Lower lobe of right lung (tissue), 2 donors: ENCODE results near the gene SEMA5A. TPM values are rescaled to one million over a fixed set of nuclear protein-coding genes. Genes with fewer than 3 reads are reported as not detected.

ENCODE experiments used
- ATAC-seq, 2 donors: fragments of 200-7000 bp; cut with Tn5 transposase; one replicate each; pipeline ENCODE4 v1.9.1; 2020 to 2022; ENCODE audit warnings: mild to moderate bottlenecking in 2 of 2, moderate library complexity in 2 of 2
- DNase-seq: peaks from one replicate; pipeline ENCODE4 v3.0.0-alpha.2; 2020
- H3K27ac ChIP-seq: fragments of 200-600 bp; one replicate; pipeline ENCODE4 v1.8.0; 2022
- H3K27me3 ChIP-seq: fragments of 200-600 bp; one replicate; pipeline ENCODE4 v1.8.0; 2022; ENCODE audit warnings: low read depth
- H3K36me3 ChIP-seq: fragments of 200-600 bp; one replicate; pipeline ENCODE4 v1.8.0; 2022; ENCODE audit warnings: mild to moderate bottlenecking
- H3K4me1 ChIP-seq: fragments of 200-600 bp; one replicate; pipeline ENCODE4 v1.8.0; 2022
- H3K4me3 ChIP-seq: fragments of 200-600 bp; one replicate; pipeline ENCODE4 v1.8.0; 2022; ENCODE audit warnings: mild to moderate bottlenecking
- H3K9me3 ChIP-seq: fragments of 200-600 bp; one replicate; pipeline ENCODE4 v1.8.0; 2022
- intact Hi-C: fragments of 100-400 bp; cut with DNase I; formaldehyde crosslinking; loops from one replicate; pipeline ENCODE4 v1.11.0; 2022
- total RNA-seq: library from RNA; stranded (reverse); fragmentation: NEBNext Ultra II Directional; extraction: Animal tissue kit (Norgen Biotek cat#: 25700); gene quantifications from one replicate; pipeline ENCODE4 v1.2.1, GENCODE V29; 2021
- TF ChIP-seq, protein P1 (sequence below): fragments of 200-600 bp; IDR thresholded peaks from one replicate; pipeline ENCODE4 v1.8.0; 2022; ENCODE audit warnings: antibody characterized with exemption, mild to moderate bottlenecking
- donor health status: DM: no; HTN: yes; CAD: no; lungs with severe emphysema.

Gene SEMA5A
- total RNA-seq, 1 donor from 2014 or later = 29.3 TPM

DNA sequence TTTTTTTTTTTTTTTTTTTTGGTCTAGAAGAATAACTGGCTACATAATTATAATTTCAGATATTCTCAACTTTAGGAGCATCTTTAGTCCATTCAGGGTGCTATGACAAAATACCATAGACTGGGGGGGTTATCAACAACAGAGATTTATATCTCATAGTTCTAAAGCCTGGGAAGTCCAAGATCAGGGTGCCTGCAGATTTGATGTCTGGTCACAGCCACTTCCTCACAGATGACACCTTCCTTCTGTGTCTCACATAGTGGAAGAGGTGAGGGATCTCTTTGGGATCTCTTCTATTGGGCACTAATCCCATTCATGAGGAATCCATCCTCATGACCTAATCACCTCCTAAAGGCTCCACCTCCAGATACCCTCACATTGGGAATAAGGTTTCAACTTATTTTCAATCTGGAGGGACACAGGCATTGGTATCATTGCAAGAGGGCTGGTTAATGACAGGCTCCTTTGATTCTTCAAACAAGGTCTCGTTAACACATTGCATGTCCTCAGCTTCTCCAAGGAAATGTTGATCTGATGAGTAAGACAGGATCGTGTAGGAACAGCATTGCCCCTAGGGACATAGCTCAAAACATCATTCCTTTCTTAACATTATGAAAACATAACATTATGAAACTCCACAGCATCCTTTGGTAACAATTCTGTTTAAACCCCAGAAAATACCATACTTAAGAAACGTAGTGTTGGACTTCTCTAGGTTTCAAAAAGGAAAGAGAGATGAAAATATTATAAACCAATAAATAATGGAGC, 372.4 kb downstream of the SEMA5A start:
- no peak overlapping the region for H3K27ac ChIP-seq
- TF ChIP-seq, protein P1, sequence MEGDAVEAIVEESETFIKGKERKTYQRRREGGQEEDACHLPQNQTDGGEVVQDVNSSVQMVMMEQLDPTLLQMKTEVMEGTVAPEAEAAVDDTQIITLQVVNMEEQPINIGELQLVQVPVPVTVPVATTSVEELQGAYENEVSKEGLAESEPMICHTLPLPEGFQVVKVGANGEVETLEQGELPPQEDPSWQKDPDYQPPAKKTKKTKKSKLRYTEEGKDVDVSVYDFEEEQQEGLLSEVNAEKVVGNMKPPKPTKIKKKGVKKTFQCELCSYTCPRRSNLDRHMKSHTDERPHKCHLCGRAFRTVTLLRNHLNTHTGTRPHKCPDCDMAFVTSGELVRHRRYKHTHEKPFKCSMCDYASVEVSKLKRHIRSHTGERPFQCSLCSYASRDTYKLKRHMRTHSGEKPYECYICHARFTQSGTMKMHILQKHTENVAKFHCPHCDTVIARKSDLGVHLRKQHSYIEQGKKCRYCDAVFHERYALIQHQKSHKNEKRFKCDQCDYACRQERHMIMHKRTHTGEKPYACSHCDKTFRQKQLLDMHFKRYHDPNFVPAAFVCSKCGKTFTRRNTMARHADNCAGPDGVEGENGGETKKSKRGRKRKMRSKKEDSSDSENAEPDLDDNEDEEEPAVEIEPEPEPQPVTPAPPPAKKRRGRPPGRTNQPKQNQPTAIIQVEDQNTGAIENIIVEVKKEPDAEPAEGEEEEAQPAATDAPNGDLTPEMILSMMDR = no peak
- H3K4me3 ChIP-seq = no peak overlapping the region
- H3K4me1 ChIP-seq = no peaks in the 10 kb centered on the region
- no peaks in the 10 kb centered on the region for H3K27me3 ChIP-seq
- no peaks in the 10 kb centered on the region for H3K36me3 ChIP-seq
- DNase-seq (no peak), ATAC-seq (no peak)
- no peaks in the 10 kb centered on the region for H3K9me3 ChIP-seq
- intact Hi-C loops = no loop called here

DNA sequence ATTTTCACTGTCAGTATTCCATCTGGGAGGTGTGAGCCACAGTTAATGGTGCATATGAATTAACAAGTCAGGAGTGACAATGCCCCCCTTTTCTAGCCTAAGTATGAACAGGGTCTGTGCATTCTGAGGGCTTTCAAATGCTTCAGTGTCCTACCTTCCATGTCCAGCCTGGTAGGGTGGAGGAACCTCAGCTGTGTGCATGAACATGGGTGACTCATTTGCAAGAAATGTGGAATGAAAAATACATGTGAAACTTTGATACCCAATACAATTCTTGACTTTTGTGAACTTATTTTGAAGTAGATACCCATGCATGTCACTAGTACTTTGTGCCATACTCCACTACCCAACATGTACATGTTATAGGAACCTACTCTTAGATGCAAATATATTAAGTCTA, 375.8 kb downstream of the SEMA5A start:
- no peaks in the 10 kb centered on the region for H3K27me3 ChIP-seq
- DNase-seq (no peak), ATAC-seq (no peak)
- intact Hi-C loops = no loop called here
- no peaks in the 10 kb centered on the region for H3K36me3 ChIP-seq
- no peaks in the 10 kb centered on the region for H3K9me3 ChIP-seq
- no peak overlapping the region for H3K27ac ChIP-seq
- TF ChIP-seq, protein P1 = no peak
- no peaks in the 10 kb centered on the region for H3K4me1 ChIP-seq
- no peak overlapping the region for H3K4me3 ChIP-seq

DNA sequence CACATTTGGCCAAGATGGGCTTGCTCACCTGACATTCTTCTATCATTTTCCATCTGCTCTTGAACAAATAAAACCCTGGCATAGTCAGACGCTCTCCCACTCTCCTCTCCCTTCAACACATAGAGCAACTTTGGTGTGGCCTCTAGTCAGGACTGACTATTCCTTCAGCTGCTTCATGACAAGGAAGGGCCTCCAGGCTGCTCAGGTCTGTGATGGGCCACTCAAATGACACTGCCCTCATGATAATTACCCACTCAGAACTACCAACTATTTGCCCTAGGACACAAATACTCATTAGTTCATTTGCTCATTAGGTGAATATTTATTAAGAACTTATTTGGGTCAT, 376.3 kb downstream of the SEMA5A start:
- H3K27ac ChIP-seq = no peak overlapping the region
- no peaks in the 10 kb centered on the region for H3K9me3 ChIP-seq
- ATAC-seq (peak in 1 of 2 donors; percentile 13), DNase-seq (no peak)
- no peaks in the 10 kb centered on the region for H3K4me1 ChIP-seq
- no peaks in the 10 kb centered on the region for H3K36me3 ChIP-seq
- intact Hi-C loops = no loop called here
- H3K27me3 ChIP-seq = no peaks in the 10 kb centered on the region
- H3K4me3 ChIP-seq = no peak overlapping the region
- TF ChIP-seq, protein P1 = no peak

DNA sequence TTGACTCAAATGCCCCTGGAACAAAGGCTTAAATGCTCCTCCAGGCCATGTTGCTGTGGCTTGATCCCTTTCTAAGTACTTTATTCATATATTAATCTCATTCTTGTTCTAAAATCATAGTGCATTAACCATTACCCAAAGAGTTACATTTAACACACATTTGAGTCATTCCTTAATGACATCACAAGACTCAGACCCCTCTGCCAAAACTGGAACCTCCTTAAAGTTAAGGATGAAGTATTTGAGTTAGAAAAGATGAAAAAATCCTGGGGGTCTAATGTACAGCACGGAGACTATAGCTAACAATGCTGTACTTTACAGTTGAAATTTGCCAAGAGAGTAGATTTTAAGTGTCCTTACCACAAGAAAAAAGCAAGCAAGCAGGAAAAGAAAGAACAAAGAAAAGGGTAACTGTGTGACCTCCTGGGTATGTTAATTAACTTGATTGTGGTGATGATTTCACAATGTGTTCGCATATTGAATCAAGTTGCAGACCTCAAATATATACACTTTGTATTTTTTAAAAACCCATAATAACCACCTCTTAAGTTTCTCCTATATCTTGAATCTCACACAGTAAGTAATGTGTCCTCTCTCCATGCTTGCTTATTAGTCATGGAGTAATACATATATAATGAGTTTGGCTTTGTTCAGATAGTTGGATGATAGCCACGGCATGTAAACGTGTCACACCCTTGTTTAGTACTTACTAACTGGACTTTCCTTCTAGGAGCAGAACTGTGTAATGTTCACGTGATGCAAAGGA, 376.9 kb downstream of the SEMA5A start:
- Histone ChIP-seq H3K36me3 (no peaks in the 10 kb centered on the region), H3K27me3 (no peaks in the 10 kb centered on the region), H3K9me3 (no peaks in the 10 kb centered on the region), H3K4me3 (no peak overlapping the region), H3K27ac (no peak overlapping the region), H3K4me1 (no peaks in the 10 kb centered on the region)
- TF ChIP-seq, protein P1 = no peak
- intact Hi-C loops = no loop called here
- no peak for DNase-seq
- peak in 1 of 2 donors; percentile 15 for ATAC-seq

DNA sequence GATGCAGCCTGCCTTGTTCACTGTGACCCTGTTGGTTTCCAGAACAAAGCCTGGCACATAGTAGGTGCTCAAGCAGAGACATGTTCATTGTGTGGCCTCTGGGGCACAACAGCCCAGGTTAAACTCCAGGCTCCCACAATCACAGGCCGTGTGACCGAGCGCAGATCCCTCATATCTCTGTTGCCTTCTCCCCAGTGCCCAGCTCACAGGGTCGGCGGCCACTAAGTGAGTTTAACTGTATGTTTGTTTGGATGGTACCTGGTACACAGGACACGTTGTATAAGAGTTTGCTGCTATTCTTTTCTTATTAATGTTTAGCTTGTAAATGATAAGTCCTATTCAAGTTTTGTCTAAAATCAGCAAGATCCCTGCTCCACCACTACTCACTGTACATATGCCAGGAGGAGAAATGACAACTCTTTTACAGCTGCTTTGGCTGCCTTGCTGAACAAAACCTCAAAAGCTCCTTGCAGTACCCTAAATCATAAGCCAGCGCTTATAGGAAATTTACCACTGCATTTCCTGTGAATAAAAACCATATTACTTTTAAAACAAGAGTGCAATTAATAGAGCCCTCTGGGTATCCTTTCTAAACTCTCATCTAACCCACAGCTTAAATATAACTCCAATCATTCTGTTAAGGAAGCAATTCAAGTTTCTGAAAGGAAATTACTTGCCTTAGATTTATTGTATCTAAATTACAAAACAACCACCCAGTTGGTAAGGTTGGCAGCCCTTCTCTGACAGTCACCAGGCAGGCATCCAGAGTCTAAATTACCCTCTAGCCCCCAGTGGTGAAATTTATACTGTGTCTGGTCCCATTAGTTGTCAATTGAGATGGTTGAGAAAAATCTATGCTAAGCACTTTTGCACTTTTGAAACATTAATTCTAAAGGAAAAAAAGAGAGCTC, 379.4 kb downstream of the SEMA5A start:
- Histone ChIP-seq H3K4me3 (no peak overlapping the region), H3K36me3 (no peaks in the 10 kb centered on the region), H3K9me3 (no peaks in the 10 kb centered on the region), H3K4me1 (no peaks in the 10 kb centered on the region), H3K27ac (no peak overlapping the region), H3K27me3 (no peaks in the 10 kb centered on the region)
- intact Hi-C loops = no loop called here
- DNase-seq (no peak), ATAC-seq (no peak)
- TF ChIP-seq, protein P1 = no peak
